ENCODE data around the gene CD180.
A peak's percentile ranks its signal among the peaks of the same experiment; 100 is the strongest.

CD180 gene

DNA sequence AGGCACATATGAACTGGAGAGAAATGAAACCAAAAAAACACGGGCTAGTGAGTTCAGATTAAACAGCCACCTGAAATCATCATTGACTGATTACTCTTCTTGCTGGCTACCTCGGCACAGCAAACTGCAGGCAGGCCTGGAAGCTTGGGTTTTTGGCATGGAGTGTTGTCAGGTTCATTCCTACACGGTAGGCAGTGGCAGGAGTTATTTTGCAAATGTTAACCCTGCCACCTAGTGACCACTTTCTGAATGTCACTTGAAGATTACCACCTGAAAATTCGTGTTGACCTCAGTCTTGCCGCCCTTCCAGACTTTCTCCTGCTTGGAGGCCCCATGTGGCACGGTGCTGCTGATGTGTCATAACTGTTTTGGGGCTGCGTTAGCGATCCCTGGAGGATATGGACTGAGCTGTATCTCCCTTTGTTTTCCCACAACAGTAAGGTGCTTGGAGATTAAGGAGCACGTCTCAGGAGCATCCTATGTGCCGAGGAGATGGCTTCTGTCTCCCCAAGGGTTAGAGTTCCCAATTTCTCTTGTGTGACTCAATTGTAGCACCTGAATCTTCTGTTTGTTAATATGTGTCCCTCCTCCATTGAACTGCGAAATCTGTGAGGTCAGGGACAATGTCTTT lies 12.7 kb upstream of the CD180 start:
- peak; percentile 82 for DNase-seq

DNA sequence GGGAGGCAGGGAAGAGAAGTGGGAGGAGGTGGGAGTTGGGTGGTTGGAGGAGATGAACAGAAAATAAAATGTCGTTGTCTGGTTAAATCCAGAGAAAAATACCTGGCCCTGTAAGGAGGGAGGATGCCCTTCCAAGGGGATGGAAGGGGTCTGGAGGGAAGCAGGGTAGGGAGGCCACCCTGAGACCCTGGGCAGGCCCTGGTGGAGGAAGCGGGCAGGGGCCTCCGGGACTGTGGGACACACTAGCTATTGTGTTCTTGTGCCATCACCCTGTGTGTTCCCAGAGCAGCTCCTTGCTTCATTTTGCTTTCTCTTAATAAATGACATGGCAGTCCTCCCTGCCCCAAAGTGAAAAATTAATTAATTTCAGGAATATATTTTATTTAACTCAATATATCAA lies 11.8 kb upstream of the CD180 start:
- no peak for DNase-seq

DNA sequence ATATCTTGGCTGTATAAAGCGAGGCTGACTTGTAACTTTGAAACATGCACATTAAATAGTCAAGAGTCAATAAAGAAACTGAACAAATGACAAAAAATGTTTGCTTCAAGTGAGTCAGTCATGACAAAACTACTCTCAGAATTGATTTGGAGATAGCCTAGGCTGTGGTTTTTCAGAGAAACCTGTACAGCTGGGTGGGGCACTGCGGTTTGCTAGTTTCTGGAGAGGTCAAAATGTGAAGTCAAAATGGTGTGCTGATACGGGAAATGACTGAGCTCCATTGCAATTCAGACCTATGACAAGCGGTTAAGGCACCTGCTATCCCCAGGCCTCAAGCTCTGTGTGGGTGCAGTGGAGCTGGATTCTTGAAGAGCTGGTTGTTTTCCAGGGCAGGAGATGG lies 10.3 kb upstream of the CD180 start:
- DNase-seq, result no peak

DNA sequence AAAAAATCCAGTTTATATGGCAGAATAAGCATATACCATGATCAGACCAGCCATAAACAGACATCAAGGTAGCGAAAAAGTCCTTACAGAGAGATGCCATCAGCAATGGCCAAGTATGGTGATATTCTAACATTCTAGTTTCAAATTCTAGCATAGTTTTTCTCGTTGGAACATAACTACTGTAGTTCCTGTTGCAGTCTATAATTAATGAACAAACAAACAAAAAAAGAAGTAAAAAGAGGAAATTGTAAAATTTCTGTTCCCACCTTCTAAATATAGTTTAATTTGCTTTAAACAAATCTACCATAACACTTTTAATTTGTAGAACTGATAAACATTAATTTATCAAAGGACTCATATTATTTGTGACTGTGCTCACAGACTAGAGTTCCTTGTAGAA lies 9.9 kb upstream of the CD180 start:
- DNase-seq, result no peak

DNA sequence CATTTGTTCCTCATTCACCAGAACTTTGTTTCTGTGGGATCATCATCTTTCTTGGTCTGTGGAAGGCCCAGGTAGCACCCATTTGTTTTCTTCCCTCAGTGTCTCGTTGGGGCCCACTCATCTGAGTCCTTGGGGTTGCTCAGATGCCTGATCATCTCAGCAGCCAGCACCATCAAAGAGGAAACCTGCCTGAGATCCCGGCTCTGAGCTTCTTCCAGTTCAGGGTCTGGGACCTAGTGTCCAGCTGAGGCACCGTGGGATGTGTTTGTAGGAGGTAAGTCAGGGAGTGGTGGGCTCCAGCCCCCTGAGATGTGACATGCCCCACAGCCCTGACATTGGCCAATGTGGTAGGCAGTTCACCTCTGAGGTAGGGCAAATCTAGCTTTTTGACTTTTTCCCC lies 9.4 kb upstream of the CD180 start:
- no peak for DNase-seq

DNA sequence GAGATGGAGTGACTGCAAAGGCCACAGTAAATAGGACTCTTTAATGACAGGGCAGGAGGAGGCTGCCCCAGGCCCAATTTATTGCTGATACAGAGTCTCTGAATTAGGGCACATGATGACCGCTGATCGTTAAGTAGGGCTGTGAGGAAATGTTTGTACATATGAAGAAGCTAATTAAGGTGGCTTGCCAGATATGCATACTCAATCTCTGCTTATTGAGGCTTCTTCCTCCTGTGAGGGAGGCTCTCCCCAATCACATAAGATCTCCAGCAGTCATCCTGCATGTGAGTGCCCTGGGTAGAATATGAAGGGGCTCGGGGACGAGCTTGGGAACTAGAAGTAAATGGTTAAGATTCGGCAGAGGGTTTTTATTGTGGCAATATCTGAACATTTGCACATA lies 8.2 kb upstream of the CD180 start:
- no peak for DNase-seq

DNA sequence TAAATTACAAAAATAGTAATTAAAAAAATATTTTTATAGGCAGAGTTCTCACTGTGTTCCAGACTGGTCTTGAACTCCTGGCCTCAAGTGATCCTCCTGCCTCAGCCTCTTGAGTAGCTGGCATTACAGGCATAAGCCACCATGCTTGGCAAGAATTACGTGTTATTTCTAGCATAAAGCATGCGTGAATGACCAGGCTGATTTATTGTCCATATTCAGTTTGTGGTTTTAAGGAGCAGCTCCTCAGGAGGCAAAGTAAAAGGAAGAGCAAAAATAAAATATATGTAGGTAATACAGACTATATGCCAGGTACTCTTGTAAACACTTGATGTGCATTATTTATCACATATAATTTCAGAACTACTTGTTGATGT lies 7.1 kb upstream of the CD180 start:
- DNase-seq, result no peak

DNA sequence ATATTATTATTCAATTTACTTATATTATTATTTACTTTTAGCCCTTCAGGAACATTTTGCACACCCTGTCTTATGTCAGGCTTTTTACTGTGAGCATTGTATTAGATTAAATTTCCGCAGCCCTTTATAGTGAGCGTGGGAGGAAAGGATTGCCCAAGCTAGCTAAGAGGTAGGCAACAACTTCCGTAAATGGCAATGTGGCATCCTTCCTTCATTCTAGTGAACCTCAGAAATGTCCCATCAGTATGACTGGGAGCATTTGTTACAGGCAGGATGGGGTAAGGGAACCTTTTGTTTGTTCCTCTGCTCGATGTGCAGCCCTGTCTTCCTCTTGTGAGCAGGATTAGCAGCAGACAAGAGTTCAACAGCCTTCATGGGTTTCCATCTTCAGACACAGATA lies 6.2 kb upstream of the CD180 start:
- no peak for DNase-seq

DNA sequence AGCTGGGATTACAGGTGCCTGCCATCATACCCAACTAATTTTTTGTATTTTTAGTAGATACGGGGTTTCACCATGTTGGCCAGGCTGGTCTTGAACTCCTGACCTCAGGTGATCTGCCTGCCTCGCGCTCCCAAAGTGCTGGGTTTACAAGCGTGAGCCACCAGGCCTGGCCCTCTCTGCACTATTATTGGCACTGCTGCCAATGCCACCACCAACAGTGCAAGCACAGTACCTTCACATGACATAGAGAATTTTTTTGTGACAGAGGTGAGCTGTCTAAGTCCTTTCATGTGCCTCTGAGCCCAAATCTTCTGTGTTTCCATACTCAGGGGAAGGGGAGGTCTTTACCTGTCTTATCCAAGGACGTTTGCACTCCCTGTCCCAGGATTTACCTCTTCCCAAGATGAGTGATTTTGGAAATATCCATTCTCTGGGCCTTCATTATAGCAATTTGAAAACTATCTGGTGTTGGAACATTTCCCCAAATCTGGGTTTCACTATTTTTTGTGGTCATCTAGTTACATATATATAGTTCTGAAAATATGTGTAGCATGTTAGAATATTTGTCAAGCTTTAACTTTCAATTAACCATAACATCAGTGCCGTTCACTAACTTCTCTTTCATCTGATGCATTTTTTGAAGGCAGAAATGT lies 5.4 kb upstream of the CD180 start:
- no peak for DNase-seq

DNA sequence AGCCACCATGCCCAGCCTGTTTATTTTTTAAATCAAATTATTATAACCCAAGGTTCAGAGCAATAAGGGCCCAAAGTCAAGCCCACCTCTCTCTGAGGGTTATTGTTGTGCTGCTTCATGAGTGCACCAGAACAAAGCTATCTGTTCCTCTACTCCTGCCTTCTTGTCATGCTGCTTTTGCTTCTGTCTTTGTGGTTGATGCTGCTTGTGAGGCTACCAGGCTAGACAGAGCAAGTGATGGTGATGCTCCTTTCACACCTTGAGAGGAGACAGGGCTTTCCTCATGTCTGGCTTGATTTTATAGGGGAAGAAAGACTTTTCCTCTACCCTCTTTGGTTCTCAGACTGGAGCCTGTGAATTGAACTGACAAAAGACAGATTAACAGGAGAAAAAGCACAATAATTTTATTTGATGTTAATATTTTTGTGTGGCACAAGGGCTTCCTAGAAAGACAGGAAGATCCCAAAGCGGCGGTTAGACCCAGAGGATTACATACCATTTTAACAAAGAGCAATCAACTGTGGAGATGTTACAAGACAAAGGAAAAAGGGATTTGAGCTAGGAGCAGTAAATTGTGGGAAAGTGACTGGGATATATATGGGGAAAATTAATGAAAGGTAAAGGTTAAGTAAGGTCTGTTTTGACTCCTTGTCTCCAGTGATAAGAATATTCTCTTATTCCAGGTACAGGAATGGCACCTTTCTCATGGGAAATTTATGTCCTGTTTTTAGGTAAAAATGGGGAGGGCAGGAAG lies 4.4 kb upstream of the CD180 start:
- DNase-seq, result no peak

DNA sequence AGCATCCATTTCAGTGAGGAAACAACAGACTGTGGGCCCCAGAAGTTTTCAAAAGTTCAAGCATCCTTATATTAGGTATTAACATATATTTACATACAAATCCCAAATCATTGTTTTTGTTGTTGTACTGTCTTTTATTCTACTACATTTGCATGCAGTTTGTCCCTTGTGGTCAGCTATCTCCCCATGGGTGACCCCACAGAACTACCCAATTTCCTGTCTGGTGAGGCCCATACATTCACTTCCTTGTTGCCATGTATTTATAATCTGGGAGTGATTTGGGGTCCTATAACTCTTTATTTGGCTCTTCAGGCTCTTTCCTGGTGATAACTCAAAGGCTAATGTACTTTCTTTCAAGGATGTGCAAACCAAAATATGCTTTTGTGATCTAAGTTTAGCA lies 3.3 kb upstream of the CD180 start:
- DNase-seq, result no peak

DNA sequence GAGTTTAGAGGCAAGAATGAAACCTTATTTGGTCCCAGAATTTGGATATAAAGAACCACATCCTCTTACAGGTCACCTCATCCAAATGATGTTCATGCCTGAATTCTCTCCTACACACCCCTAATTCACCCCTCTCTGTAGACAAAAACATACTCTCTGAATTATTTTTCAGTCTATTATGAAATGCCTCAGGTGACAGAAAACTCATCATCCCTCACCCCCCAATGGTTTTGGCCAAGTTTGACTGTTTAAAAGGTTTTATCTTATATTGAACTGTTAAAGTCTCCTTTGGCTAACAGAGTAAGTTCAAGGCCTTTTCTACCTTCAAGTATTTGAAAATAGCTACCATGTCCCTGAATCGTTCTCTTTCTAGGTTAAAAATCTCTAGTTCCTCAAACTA lies 2.3 kb upstream of the CD180 start:
- no peak for DNase-seq

DNA sequence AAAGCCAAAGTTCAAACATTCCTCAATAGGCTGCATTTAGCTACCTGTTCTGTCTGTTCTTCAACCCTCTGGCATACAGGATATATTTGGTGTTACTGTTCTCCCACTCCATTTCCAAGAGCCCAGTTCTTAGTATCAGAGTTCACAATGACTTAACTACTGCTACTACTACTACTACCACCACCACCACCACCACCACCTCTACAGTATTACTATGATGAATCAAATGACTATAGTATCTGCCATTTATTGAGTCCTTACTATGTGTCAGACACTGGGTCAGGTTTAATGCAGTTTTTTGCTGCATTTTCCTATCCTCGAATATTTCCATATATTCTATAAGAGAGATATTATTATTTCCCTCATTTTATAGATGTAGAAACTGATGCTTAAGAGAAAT lies 937 bp upstream of the CD180 start:
- no peak for DNase-seq

DNA sequence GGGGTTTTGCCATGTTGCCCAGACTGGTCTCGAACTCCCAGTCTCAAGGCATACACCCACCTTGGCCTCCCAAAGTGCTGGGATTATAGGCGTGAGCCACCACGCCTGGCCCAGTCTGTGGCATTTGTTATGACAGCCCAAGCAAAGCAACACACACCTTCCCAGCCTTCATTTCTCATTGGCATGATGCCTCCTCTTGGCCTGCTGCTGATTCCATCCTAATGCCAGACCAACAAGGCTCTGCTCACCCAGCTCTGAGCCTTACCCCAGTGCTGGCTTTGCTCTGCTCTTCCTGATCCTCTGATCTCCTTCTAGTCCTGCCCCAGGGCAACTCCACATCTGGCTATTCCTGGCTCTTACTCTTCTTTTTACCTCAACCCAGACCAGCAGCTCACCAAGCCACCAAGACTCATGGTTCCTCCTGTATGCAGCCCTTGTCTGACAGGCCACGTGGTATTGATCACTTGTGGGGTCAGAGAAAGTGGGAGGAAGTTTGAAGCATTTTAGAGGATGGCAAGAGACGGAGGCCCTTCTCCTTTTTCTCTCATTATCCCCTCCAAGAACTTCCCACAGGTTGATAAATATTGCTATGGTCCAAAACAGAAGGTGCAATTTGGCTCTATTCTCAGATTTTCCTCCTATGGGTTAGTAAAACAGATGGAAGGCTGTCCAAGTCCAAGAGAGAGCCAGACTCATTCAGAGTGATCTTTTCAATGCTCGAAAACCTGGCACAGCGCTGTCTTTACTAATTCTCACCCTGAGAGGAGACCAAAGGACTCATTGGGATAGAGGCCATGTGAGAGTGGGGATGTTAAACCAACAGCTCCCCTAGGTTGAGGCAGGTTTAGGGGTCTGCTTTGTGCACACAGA lies 958 bp downstream of the CD180 start:
- no peak for DNase-seq

DNA sequence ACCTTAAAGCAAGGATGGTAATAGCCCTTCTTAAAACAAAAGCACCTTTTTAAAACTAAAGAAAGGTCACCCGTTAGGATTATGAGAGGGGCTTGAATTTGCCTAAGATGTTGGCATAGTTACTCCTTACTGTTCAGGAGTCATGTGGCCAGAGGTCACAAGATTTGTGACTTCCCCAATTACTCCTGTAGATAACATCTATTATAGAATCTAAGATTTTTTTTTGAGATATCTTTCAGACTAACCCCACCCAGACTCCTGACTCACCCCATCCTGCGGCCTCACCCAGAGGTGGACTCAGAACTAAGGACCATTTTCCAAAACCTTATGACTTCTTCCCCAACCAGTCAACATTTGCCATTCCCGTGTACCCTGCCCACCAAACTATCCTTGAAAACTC lies 2.4 kb downstream of the CD180 start:
- no peak for DNase-seq

DNA sequence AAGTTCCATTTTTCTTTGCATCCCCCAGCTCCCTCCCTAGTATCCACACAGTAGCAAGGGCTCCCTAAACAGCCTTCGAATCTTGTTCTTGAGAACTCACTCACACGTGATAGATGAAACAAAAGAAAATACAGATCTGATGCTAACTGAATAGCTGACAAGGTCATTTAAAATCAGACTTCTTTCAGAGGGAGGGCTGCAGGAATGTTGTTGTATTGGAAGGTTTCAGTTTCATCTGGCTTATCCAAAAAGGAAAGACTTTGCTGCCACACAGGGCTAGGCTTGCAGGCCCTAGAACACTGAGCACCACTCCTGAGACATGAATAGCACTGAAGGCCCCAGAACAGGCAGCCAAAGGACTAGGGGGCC lies 3.2 kb downstream of the CD180 start:
- no peak for DNase-seq

DNA sequence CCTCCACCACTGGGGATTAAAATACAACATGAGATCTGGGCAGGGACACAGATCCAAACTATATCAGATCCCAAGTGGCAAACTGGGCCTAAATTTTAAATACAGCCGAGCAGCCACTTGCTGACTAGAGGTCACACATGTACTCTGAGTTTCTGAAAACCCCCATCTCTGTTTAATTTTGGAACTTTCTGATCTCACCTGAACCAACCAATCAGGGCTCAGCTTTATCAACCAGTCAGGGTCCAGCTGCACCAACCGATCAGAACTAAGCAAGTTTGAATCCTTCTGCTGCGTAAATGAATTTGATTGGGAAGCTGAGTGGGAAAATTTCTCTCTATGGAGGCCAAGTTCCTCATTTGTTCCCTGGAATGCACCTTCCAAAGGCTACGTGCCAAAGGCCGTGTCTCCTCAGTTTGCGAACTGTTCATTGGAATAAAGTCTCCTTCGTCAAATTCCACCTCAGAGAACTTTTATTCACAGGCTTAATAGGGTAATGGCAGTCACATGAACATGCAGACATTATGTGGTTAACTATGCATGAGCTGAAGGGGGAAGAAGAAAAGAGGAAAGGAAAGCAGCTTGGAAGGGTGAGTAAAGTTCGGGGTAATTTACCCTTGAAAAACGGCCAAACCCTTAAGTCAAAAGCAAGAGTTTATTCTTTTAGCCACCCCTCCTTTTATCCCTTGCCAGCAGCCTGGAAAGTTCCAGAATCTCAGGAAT lies 3.7 kb downstream of the CD180 start:
- no peak for DNase-seq

DNA sequence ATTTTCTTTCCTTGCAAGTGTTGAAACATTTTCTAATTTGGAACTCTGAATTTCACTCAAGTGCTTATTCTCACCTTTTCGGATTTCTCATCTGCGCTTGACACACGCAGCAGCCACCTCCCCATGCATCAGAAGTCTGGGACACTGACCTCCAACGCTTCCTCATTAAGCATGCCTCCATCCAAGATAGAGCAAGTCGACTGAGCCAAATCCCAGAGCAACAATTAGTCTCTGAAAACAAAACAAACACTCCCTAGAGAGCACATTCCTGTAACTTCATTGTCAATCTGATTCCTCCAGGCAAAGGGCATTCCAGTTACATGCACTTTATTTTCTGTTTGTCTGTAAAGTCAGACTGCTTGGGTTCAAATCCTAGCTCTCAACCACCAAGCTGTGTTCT lies 5.7 kb downstream of the CD180 start:
- DNase-seq, result no peak

DNA sequence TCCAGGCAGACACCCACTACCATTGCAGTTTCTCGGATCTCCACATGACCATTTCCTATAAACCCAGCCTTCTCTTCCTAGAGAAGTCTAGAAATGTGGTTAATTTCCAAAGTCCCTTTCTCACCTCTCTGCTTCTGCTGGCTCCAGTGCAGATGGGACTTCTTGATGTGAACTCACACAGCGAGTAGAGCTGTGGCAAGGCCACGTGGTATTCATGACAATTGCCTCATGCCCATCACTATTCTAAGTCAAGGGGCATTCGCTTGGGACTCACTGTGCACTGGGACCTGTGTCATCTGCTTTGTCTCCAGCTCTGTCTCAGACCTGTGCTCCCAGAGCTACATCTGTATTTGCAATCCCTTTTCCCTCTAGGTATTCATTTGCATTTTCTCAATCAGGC lies 6.2 kb downstream of the CD180 start:
- DNase-seq, result no peak

DNA sequence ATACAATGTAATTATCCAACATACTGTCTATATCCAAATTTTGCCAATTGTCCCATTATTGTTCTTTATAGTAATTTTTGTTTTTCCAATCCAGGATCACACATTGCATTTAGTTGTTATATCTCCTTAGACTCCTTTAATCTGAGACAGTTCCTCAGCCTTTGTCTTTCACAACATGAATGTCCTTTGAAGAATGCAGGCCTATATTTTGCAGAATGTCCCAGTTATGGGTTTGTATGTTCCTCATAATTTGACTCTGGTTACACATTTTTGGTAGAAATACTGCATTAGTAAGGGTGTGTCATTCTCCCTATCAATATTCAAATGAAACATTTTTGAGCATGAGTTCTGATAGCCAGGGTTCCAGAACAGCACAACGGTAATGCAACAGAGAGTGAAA lies 6.7 kb downstream of the CD180 start:
- DNase-seq, result no peak

DNA sequence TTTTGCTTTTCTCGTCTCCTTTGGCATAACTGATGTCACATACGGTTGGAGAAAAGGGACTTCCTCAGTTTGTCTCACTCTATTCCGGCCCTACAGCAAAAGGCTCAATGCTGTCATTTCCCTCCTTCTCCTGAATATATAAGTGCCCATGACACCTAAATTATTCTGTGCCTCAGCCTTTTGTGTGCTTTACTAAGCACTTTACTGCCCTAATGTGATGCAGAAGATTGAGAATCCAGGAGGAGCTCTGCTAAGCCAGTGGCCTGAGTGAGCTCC lies 7.6 kb downstream of the CD180 start:
- DNase-seq, result no peak

DNA sequence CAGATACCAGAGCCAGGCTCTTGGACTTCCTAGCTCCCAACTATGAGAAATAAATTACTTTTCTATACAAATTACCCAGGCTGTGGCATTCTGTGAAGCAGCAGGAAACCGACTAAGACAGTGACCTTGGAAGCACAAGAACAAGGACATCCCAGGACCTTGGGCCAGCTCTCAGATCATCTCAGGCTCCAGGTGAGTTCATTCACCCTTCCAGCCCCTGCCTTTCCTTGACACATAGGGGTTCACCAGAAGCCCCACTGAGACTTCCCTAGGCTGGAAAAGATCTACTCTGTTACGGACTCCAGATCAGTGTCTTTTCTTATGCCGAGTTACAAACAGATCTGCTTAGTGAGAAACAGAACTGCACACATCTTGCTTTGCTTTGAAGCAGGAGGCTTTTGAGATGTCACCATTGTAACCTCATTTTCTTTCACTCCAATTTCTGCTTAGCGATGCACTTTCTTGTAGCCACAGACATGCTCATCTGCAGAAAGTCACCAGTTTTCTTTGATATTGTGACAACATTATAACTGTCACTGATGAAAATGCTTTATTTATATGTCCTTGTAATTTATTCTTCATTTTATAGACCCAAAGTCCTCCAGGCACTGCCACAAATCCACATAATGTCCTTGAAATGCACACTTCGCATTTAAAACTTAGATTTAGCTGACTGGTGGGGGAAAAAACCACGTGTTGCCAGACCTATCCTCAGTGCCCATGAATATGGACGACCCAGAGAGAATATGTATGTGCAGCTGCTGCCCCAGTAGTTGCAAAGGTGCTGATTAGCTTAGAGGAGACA lies 8.1 kb downstream of the CD180 start:
- DNase-seq, result no peak

All from NCI-H2029 (cell line).